GM12878 (cell line): ENCODE data around the gene RENBP. TPM values are rescaled to one million over a fixed set of nuclear protein-coding genes. Genes with fewer than 3 reads are reported as not detected.

Source experiments
- BMI1 ChIP-seq: fragments of 450-650 bp; IDR thresholded peaks from 2 replicates; pipeline ENCODE4 v1.6.1; 2016; ENCODE audit warnings: mild to moderate bottlenecking, moderate library complexity, borderline replicate concordance
- BRCA1 ChIP-seq: IDR thresholded peaks from 2 replicates; pipeline ENCODE4 v1.6.1; 2011; ENCODE audit warnings: low read depth, low read length, improper control_type of control experiment
- CEBPB ChIP-seq, 2 experiments: fragments of 150-350 bp in 1 of 2; IDR thresholded peaks; 2 replicates each; pipeline ENCODE4 v1.6.1; 2012 to 2014; ENCODE audit warnings: low read depth in 2 of 2, low read length in 2 of 2, borderline replicate concordance in 1 of 2, inconsistent platforms in 1 of 2
- HDAC2 ChIP-seq: fragments of 200-600 bp; sonication (generic); IDR thresholded peaks from 2 replicates; pipeline ENCODE4 v1.6.1; 2017
- NR2C1 ChIP-seq: fragments of 450-650 bp; IDR thresholded peaks from 2 replicates; pipeline ENCODE4 v1.6.1; 2017; ENCODE audit warnings: antibody characterized with exemption, mild to moderate bottlenecking, moderate library complexity
- NR2F1 ChIP-seq: fragments of 450-650 bp; conservative IDR thresholded peaks from 2 replicates; pipeline ENCODE4 v1.6.1; 2017; ENCODE audit warnings: mild to moderate bottlenecking
- PAX5 ChIP-seq: IDR thresholded peaks from 2 replicates; pipeline ENCODE4 v1.6.1; 2011; ENCODE audit warnings: low read depth, low read length, borderline replicate concordance
- PML ChIP-seq: IDR thresholded peaks from 2 replicates; pipeline ENCODE4 v1.6.1; 2012; ENCODE audit warnings: low read length, inconsistent platforms
- POLR2AphosphoS5 ChIP-seq: IDR thresholded peaks from 2 replicates; pipeline ENCODE4 v1.6.1; 2011; ENCODE audit warnings: mild to moderate bottlenecking, low read length, inconsistent platforms
- RUNX3 ChIP-seq: IDR thresholded peaks from 2 replicates; pipeline ENCODE4 v1.6.1; 2012; ENCODE audit warnings: low read length, inconsistent platforms
- STAT3 ChIP-seq: IDR thresholded peaks from 2 replicates; pipeline ENCODE4 v1.6.1; 2011; ENCODE audit warnings: low read depth, low read length, improper control_type of control experiment
- TCF7 ChIP-seq: IDR thresholded peaks from 2 replicates; pipeline ENCODE4 v1.6.1; 2014; ENCODE audit warnings: antibody characterized with exemption, borderline replicate concordance
- YBX1 ChIP-seq: fragments of 450-650 bp; IDR thresholded peaks from 2 replicates; pipeline ENCODE4 v1.6.1; 2016; ENCODE audit warnings: antibody characterized with exemption
- ZNF207 ChIP-seq: fragments of 450-650 bp; IDR thresholded peaks from 2 replicates; pipeline ENCODE4 v1.6.1; 2014; ENCODE audit warnings: antibody characterized with exemption, mild to moderate bottlenecking, borderline replicate concordance
- ZNF622 ChIP-seq: fragments of 450-650 bp; IDR thresholded peaks from 2 replicates; pipeline ENCODE4 v1.6.1; 2017; ENCODE audit warnings: mild to moderate bottlenecking, inconsistent platforms
- polyA plus RNA-seq, 11 experiments: library from polyadenylated mRNA; depleted of rRNA in 4 of 11; unstranded in 6 of 11; stranded (reverse) in 5 of 11; fragments of >200 nt; fragmentation: Nextera tagmentation in 4 of 11; fragmentation: Illumina TruSeq in 1 of 11; extraction: Ambion mirVana in 4 of 11; extraction: Trizol in 1 of 11; gene quantifications; 1 replicate in 1 of 11; 2 replicates in 10 of 11; pipeline versions ENCODE4 v1.2.1 to v1.2.3, GENCODE V29; 2011 to 2016; ENCODE audit warnings: inconsistent platforms in 2 of 11, missing spikeins in 2 of 11, low read depth in 1 of 11
- total RNA-seq, 4 experiments: library from RNA; depleted of rRNA in 3 of 4; stranded (reverse); fragments of >200 nt in 3 of 4; fragmentation: Illumina TruSeq in 1 of 4; extraction: Trizol in 1 of 4; gene quantifications; 2 replicates each; pipeline versions ENCODE4 v1.2.1 to v1.2.3, GENCODE V29; 2013 to 2021
- TF ChIP-seq, protein P1 (sequence below), 3 experiments: IDR thresholded peaks in 2 of 3; conservative IDR thresholded peaks in 1 of 3; 2 replicates each; pipeline ENCODE4 v1.5.1; 2011; ENCODE audit warnings: low read depth in 3 of 3, low read length in 3 of 3, mild to moderate bottlenecking in 3 of 3, control low read depth in 2 of 3, moderate library complexity in 2 of 3, inconsistent platforms in 1 of 3, mixed read lengths in 1 of 3; ENCODE audit not compliant: control insufficient read depth in 2 of 3, insufficient read depth in 1 of 3; ENCODE audit errors: extremely low read depth in 1 of 3
- TF ChIP-seq, protein P2 (sequence below): fragments of 450-650 bp; formaldehyde crosslinking; IDR thresholded peaks from 2 replicates; pipeline ENCODE4 v1.5.0; 2022; ENCODE audit warnings: mild to moderate bottlenecking, missing genetic modification characterization
- TF ChIP-seq, protein P3 (sequence below): fragments of 150-350 bp; IDR thresholded peaks from 2 replicates; pipeline ENCODE4 v1.6.1; 2016; ENCODE audit warnings: low read depth, low read length

RENBP gene
- total and polyA plus RNA-seq, 10 of the 15 experiments (the other 5 are each of a cell fraction or from before 2014, with no cell fraction given) = 0.36 to 4.9 (median 1.8) TPM; not detected in 3

DNA sequence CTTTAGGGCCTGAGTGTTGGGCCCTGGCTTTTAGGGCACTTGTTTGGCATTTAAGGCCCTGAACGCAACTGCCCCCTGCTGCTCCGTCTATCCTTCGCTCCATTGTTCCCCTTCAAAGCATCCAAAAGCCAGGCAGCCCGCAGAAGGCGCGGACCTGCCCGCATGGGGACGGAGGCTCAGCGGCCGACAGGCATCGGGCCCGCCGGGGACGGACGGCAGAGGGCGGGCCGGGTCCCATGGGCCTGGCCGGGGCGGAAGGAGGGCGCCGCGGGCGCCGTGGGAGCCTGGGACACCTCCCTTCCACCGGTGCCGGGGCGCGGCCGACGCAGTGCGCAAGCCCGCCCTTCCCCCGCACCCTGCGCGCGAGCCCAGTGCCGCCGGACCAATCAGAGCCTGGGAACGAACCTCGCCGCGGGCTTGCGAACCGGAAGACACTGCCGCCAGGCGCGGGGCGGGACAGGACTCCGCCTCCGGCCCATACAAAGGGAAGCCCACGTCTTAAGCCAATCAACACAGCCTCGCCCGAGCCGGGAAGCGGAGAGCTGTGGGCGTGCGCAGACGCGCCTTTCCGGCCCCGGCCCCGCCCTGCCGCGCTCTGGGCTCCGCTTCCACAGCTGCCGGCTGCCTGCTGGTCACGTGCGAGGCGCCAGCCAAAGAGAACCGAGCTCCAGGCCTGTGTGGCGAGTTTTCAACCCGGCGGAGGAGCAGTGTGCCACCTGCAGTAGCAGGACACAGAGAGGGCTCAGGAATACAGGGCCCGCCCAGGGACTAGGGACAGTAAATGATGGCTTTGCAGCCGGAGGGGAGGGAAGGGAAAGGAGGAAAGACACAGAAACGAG lies 16.3 kb downstream of the RENBP start (continued):
- TF ChIP-seq, protein P1, sequence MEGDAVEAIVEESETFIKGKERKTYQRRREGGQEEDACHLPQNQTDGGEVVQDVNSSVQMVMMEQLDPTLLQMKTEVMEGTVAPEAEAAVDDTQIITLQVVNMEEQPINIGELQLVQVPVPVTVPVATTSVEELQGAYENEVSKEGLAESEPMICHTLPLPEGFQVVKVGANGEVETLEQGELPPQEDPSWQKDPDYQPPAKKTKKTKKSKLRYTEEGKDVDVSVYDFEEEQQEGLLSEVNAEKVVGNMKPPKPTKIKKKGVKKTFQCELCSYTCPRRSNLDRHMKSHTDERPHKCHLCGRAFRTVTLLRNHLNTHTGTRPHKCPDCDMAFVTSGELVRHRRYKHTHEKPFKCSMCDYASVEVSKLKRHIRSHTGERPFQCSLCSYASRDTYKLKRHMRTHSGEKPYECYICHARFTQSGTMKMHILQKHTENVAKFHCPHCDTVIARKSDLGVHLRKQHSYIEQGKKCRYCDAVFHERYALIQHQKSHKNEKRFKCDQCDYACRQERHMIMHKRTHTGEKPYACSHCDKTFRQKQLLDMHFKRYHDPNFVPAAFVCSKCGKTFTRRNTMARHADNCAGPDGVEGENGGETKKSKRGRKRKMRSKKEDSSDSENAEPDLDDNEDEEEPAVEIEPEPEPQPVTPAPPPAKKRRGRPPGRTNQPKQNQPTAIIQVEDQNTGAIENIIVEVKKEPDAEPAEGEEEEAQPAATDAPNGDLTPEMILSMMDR (IDR thresholded peaks at IDR 0.05 in 2 of 3, conservative IDR thresholded peaks at IDR 0.05 in 1 of 3; ENCODE audit: control insufficient read depth in 2 of 3, extremely low read depth in 1 of 3, insufficient read depth in 1 of 3, low read depth in 3 of 3, low read length in 3 of 3) = 0 out of 6 replicates have a peak, but pooled peaks of 2 of the 3 experiments have one; percentile 3 to 7
- TF ChIP-seq TCF7 = no peak
- no peak for TF ChIP-seq PAX5
- TF ChIP-seq, protein P2, sequence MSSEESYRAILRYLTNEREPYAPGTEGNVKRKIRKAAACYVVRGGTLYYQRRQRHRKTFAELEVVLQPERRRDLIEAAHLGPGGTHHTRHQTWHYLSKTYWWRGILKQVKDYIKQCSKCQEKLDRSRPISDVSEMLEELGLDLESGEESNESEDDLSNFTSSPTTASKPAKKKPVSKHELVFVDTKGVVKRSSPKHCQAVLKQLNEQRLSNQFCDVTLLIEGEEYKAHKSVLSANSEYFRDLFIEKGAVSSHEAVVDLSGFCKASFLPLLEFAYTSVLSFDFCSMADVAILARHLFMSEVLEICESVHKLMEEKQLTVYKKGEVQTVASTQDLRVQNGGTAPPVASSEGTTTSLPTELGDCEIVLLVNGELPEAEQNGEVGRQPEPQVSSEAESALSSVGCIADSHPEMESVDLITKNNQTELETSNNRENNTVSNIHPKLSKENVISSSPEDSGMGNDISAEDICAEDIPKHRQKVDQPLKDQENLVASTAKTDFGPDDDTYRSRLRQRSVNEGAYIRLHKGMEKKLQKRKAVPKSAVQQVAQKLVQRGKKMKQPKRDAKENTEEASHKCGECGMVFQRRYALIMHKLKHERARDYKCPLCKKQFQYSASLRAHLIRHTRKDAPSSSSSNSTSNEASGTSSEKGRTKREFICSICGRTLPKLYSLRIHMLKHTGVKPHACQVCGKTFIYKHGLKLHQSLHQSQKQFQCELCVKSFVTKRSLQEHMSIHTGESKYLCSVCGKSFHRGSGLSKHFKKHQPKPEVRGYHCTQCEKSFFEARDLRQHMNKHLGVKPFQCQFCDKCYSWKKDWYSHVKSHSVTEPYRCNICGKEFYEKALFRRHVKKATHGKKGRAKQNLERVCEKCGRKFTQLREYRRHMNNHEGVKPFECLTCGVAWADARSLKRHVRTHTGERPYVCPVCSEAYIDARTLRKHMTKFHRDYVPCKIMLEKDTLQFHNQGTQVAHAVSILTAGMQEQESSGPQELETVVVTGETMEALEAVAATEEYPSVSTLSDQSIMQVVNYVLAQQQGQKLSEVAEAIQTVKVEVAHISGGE = no peak
- TF ChIP-seq BMI1 = no peak
- TF ChIP-seq ZNF622 = no peak
- TF ChIP-seq PML = 0 out of 2 replicates have a peak, but pooled peaks have one; percentile 46
- TF ChIP-seq, protein P3, sequence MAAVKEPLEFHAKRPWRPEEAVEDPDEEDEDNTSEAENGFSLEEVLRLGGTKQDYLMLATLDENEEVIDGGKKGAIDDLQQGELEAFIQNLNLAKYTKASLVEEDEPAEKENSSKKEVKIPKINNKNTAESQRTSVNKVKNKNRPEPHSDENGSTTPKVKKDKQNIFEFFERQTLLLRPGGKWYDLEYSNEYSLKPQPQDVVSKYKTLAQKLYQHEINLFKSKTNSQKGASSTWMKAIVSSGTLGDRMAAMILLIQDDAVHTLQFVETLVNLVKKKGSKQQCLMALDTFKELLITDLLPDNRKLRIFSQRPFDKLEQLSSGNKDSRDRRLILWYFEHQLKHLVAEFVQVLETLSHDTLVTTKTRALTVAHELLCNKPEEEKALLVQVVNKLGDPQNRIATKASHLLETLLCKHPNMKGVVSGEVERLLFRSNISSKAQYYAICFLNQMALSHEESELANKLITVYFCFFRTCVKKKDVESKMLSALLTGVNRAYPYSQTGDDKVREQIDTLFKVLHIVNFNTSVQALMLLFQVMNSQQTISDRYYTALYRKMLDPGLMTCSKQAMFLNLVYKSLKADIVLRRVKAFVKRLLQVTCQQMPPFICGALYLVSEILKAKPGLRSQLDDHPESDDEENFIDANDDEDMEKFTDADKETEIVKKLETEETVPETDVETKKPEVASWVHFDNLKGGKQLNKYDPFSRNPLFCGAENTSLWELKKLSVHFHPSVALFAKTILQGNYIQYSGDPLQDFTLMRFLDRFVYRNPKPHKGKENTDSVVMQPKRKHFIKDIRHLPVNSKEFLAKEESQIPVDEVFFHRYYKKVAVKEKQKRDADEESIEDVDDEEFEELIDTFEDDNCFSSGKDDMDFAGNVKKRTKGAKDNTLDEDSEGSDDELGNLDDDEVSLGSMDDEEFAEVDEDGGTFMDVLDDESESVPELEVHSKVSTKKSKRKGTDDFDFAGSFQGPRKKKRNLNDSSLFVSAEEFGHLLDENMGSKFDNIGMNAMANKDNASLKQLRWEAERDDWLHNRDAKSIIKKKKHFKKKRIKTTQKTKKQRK = no peak
- no peak for TF ChIP-seq ZNF207
- peak; percentile 52; the same call in 1 of the 2 replicates for TF ChIP-seq POLR2AphosphoS5
- no peak for TF ChIP-seq STAT3
- TF ChIP-seq RUNX3 = no peak; the same call in 1 of the 2 replicates
- no peak for TF ChIP-seq NR2C1
- no peak for TF ChIP-seq HDAC2
- no peak for TF ChIP-seq NR2F1
- no peak for TF ChIP-seq YBX1
- no peak for TF ChIP-seq CEBPB (IDR thresholded peaks at IDR 0.05; ENCODE audit: borderline replicate concordance in 1 of 2, low read depth in 2 of 2, low read length in 2 of 2)
- no peak for TF ChIP-seq BRCA1
